ACC112 (cell line): ENCODE data around the gene TMEM256.

Experiments used
- H2AFZ ChIP-seq: fragments of 200-600 bp; sonication (generic); one replicate; pipeline ENCODE4 v1.6.0; 2017; ENCODE audit warnings: antibody characterized with exemption, low read length; ENCODE audit not compliant: unreplicated experiment
- H3K27ac ChIP-seq: fragments of 200-600 bp; sonication (generic); 2 replicates; pipeline ENCODE4 v1.5.1; 2014; ENCODE audit warnings: low read depth, mild to moderate bottlenecking, antibody characterized with exemption, low read length, moderate library complexity
- H3K27me3 ChIP-seq: fragments of 200-600 bp; sonication (generic); 2 replicates; pipeline ENCODE4 v1.6.1; 2014; ENCODE audit warnings: mild to moderate bottlenecking, antibody characterized with exemption, low read length, moderate library complexity, mixed read lengths; ENCODE audit not compliant: insufficient read depth
- H3K36me3 ChIP-seq: fragments of 200-600 bp; sonication (generic); 2 replicates; pipeline ENCODE4 v1.6.1; 2016; ENCODE audit warnings: mild to moderate bottlenecking, antibody characterized with exemption, low read length, moderate library complexity, mixed read lengths; ENCODE audit not compliant: insufficient read depth
- H3K4me1 ChIP-seq: fragments of 200-600 bp; sonication (generic); one replicate; pipeline ENCODE4 v1.6.1; 2016; ENCODE audit warnings: low read length, mixed read lengths; ENCODE audit not compliant: insufficient read depth, unreplicated experiment, control insufficient read depth
- H3K4me3 ChIP-seq: fragments of 200-600 bp; sonication (generic); 2 replicates; pipeline ENCODE4 v1.5.1; 2014; ENCODE audit warnings: mild to moderate bottlenecking, low read depth, low read length
- H3K79me2 ChIP-seq: fragments of 200-600 bp; sonication (generic); one replicate; pipeline ENCODE4 v1.6.0; 2016; ENCODE audit warnings: low read length; ENCODE audit not compliant: control insufficient read depth, unreplicated experiment, insufficient read depth

Gene TMEM256

DNA sequence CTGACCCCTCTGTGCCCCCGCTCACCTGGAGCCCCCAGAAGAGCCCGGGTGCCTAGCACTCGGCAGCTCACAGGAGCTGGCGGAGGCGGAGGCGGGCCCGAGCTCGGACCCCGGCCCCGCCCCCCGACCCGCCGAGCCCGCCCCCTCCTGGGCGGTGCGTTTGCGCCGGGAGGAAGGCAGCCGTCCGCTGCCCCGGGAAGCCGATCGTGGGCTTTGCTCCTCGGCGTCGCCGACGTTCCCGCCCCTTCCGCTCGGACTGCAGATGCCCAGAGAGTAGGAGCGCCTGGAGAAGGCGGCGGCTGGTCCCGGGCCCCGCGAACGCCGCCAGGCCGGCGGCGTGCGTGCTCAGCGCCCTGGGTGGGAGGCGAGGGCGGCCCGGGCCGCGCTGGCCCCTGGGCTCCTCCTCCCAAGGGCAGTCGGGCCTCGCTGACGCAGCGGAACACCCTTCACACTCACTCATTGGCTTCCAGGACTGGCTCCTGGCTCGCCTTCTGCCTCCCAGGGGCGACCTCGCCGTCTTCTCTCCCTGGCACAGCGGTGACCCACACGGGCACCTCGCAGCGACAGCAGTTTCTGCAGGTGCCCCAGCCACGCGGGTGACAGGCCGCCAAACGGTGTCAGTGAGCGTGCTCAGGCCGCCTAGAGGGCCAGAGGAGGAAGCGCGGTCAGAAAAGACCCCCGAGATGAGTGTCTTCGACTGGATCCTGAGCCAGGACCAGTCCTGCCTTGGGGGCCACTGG is 9.3 kb downstream of the TMEM256 start, which contains the start of gene PLSCR3:
PLSCR3 (minus strand) TSS at position 74 of the 740 bp plus-strand sequence. CDS start 415 bp downstream, outside the sequence.
- Histone ChIP-seq H3K4me1 (peaks cover 4% of the 10 kb centered on the region), H3K27me3 (no peaks in the 10 kb centered on the region), H2AFZ (peak within 1 kb of the TSS; percentile 83), H3K36me3 (peaks cover 9% of the 10 kb centered on the region; the same call in 1 of the 2 replicates), H3K79me2 (peaks cover 5% of the 10 kb centered on the region), H3K27ac (peak within 1 kb of the TSS; percentile 75), H3K4me3 (peak within 1 kb of the TSS; percentile 89)

DNA sequence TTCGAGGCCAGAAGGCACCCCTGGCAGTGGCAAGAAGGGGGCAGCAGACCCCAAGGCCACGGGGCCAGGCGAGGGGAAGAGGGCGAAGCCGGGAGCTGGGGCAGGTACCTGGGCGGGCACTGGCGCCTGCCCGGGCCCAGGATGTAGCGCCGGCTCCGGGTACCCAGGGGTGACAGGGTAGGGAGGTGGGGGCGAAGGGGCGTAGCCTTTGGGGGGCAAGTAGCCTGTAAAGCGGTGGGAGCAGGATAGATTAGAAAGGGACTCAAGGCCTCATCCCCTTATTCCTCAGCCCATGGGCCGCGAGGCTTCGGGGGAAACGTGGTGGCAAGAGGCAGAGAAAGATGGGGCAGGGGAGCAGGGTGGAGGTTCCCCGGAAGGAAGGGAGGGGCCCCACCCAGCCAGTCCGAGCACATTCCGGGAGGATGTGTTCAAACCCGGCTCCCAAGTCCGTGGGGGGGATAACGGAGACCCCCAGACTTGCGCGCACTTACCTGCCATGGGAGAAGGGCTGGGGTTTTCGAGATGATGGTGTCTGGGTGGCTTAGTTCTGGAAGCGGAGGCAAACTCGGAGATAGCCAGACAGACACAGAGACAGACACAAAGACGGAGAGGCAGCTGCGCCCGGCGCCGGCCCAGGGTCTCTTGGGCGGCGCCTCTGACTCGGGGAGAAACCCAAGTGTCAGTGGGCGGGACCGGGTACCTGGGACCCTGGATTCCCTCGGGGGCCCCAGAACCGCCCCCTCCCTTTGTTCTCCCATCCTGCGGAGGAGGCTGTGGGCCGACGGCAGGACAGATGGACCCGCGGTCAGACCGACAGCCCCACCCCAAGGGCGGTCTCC is 10.1 kb downstream of the TMEM256 start:
- Histone ChIP-seq H3K79me2 (peaks cover 5% of the 10 kb centered on the region), H3K27ac (peak overlapping the region; percentile 75), H3K27me3 (no peaks in the 10 kb centered on the region), H2AFZ (peak overlapping the region; percentile 76), H3K4me3 (peak overlapping the region; percentile 89), H3K36me3 (peaks cover 10% of the 10 kb centered on the region; the same call in 1 of the 2 replicates), H3K4me1 (peaks cover 4% of the 10 kb centered on the region)

DNA sequence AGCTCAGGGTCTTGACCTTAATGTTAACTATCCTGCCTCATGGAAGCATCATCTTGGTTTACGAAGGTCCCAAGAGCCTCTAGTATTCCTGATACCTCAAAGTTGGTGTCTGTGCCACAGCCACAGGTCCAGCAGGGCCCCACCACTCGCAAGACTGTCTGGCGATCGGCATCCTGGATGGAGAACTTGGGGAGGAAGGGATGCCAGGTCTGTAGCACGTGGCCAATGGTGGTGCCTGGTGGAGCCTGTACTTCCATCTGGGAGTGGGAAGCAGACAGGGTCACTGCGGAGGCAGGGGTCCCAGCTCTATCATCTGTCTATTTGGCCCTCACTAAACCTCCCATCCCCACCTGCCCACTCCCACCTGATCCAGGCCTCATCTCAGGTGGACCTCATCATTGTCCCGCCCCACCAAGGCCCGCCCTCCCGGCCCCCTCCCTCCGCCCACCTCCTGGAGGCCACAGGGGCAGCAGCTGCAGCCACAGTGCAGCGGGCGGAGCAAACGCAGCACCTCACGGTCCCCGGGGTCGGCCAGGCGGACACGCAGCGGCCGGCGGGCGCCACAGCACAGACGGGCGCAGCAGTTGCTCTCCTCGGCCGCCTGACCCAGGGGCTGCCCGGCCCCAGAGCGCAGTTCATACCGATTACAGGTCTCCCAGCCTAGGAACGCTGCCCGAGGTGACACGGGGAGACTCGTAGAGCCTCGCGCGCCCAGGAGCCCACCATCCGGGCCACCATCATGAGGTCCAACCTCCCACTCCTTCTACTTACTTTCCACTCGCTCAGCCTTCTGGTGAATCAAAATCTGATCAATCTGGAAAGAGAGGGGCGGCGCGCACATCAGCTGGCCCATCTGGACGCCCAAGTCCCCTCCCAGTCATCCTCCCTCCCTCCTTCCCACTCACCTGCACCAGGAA is 10.9 kb downstream of the TMEM256 start:
- Histone ChIP-seq H2AFZ (no peak overlapping the region), H3K36me3 (peaks cover 10% of the 10 kb centered on the region; the same call in 1 of the 2 replicates), H3K27ac (no peak overlapping the region), H3K4me3 (peak overlapping the region; percentile 89), H3K79me2 (peaks cover 5% of the 10 kb centered on the region), H3K27me3 (no peaks in the 10 kb centered on the region), H3K4me1 (peaks cover 4% of the 10 kb centered on the region)

DNA sequence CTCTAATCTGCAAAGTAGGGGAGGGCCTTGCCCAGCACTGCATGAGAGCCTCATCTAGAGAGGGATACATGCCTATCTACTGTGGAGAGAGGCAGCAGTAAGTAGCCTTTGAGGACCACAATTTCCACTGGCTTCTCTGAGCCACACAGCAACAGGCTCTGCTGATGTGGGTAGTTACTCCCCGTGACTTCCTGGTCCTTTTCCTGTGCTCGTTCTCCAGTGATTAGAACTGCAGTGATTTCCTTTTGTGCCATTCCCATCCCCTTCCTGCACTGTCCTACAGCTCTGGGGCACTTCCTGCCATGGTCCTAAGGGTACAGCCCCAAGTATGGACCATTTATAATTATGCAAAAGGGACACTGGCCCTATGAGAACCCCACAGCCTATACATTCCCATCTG is 12.6 kb downstream of the TMEM256 start:
- Histone ChIP-seq H3K79me2 (peaks cover 5% of the 10 kb centered on the region), H3K4me1 (peaks cover 4% of the 10 kb centered on the region), H2AFZ (no peak overlapping the region), H3K27me3 (no peaks in the 10 kb centered on the region), H3K27ac (no peak overlapping the region), H3K36me3 (peaks cover 10% of the 10 kb centered on the region; the same call in 1 of the 2 replicates), H3K4me3 (no peak overlapping the region)

DNA sequence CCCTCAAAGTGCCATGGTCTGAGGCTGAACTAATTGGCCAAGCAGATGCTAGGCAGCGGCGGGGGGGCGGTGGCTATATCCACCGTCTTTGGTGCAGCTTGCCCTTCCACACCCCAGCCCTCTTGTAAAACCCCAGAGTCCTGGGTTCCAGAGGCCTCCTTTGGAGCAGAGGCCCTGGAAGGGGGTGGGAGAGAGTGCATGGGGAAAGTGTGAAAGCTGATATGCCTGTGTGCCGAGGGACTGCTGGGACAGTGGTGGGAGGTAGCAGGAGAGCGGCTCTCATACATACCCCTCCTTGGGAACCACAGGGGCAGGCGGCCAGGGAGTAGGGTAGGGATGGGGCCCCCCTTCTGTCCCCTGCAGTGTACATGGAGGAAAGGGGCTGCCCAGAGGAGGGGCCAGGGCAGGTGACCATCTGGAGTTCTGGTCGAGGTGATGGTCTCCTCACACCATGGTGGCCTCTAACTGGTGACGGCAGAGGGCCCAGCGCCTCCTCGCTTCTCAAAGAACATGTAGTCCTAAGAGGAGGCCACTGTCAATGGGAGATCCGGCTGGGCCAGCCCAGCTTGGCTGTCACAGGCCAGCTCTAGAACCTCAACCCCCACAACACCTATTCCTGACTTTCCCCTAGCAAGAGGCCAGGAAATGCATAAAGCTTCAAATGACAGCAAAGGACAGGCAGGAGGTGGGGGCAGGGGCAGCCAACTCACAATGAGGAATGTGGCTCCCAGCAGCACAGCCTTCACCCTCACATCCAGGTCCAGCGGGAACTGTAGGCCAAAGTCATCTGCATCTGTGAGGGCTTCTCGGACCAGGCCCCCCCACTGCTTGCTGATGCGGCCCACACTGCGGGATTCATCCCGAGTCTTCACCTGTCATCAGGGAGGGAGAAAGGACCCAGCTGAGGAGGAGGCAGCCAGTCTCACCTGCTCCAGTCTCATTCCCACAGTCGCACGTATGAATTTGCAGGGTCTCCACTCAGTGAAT is 13.7 kb downstream of the TMEM256 start:
- Histone ChIP-seq H2AFZ (no peak overlapping the region), H3K4me3 (no peak overlapping the region), H3K27me3 (no peaks in the 10 kb centered on the region), H3K4me1 (peaks cover 4% of the 10 kb centered on the region), H3K79me2 (peaks cover 5% of the 10 kb centered on the region), H3K27ac (no peak overlapping the region), H3K36me3 (peaks cover 10% of the 10 kb centered on the region; the same call in 1 of the 2 replicates)

DNA sequence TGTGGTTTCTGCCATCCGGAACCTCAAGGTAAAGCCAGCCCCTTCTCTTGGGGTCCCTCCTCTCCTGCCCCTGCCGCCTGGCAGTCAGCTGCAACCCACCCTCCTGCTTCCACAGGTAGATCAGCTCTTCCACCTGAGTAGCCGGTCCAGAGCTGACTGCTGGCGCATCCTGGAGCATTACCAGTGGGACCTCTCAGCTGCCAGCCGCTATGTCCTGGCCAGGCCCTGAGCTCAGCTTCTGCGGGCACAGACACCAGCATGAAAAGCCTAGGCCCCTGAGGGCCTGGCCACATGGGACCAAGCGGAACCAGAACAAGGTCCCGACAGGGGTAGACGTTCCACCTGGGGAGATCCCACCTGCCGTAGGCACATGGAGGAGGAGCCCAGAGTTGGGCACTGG is 15.0 kb downstream of the TMEM256 start:
- Histone ChIP-seq H3K27ac (no peak overlapping the region), H3K4me1 (peaks cover 4% of the 10 kb centered on the region), H3K79me2 (peaks cover 5% of the 10 kb centered on the region), H2AFZ (no peak overlapping the region), H3K4me3 (no peak overlapping the region), H3K36me3 (peaks cover 10% of the 10 kb centered on the region; the same call in 1 of the 2 replicates), H3K27me3 (no peaks in the 10 kb centered on the region)

DNA sequence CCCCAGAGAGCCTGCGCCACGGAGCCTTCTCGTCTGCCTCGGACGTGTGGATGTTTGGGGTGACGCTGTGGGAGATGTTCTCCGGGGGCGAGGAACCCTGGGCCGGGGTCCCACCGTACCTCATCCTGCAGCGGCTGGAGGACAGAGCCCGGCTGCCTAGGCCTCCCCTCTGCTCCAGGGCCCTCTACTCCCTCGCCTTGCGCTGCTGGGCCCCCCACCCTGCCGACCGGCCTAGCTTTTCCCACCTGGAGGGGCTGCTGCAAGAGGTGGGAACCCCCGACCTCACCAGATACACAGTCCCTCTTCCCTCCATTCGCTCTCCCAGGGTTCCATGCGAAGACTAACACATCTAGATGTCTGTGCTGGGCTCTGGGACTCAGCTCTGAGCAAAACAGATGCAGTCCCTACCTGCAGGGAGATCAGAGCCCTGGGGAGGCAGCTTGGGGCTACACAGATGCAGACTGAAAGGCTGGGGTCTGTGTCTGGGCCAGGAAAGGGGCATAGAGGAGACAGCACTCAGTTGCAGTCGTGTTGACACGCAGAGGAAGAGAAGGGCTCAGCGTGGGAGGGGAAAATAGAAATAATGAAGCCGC is 19.3 kb downstream of the TMEM256 start:
- no peaks in the 10 kb centered on the region for H3K4me1 ChIP-seq
- H3K4me3 ChIP-seq, result 0 out of 2 replicates have a peak overlapping the region, but pooled peaks have one; percentile 66
- peaks cover 22% of the 10 kb centered on the region for H3K27me3 ChIP-seq
- 0 out of 2 replicates have a peak, but pooled peaks cover 1% of the 10 kb centered on the region for H3K36me3 ChIP-seq
- H3K79me2 ChIP-seq, result no peaks in the 10 kb centered on the region
- no peak overlapping the region for H2AFZ ChIP-seq
- no peak overlapping the region for H3K27ac ChIP-seq

DNA sequence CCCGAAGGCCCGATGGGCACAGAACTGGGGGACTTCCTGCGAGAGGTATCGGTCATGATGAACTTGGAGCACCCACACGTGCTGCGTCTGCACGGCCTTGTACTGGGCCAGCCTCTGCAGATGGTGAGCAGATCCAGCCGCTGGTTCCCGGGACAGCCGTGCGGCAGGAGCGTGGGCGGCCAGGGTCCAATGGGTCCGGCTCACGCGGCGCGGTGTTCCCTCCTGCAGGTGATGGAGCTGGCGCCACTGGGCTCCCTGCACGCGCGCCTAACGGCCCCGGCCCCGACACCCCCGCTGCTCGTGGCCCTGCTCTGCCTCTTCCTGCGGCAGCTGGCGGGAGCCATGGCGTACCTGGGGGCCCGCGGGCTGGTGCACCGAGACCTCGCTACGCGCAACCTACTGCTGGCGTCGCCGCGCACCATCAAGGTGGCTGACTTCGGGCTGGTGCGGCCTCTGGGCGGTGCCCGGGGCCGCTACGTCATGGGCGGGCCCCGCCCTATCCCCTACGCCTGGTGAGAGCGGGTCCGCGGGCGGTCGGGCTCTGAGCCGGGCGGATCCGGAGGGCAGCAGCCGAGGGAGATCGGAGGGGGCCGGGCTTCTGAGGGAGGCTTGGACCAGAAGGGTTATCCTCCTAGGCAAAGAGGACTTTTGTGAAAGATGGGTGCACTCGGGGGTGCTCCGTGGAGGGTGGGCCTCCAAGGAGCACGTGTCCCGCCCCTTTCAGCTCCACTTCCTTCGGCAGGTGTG is 20.0 kb downstream of the TMEM256 start:
- no peaks in the 10 kb centered on the region for H3K4me1 ChIP-seq
- no peak overlapping the region for H3K27ac ChIP-seq
- H3K36me3 ChIP-seq, result no peaks in the 10 kb centered on the region
- H3K4me3 ChIP-seq, result peak overlapping the region; percentile 66
- H3K27me3 ChIP-seq, result peaks cover 27% of the 10 kb centered on the region
- H3K79me2 ChIP-seq, result no peaks in the 10 kb centered on the region
- H2AFZ ChIP-seq, result no peak overlapping the region
